Activated CD8-positive, alpha-beta T cell treated with anti-CD3 and anti-CD28 coated beads for 36 hours (primary cell): ENCODE data around the gene NIPAL3. TPM values are rescaled to one million over a fixed set of nuclear protein-coding genes. Genes with fewer than 3 reads are reported as not detected.

ENCODE experiments used
- ATAC-seq: fragments of 200-7000 bp; cut with Tn5 transposase; one replicate; pipeline ENCODE4 v1.10.0; 2021; ENCODE audit warnings: mild to moderate bottlenecking, moderate library complexity
- CTCF ChIA-PET: fragments of 350-600 bp; sonication (Branson Sonifier 250); formaldehyde crosslinking; loops from one replicate; lab custom pipeline; 2021; ENCODE audit warnings: antibody characterized with exemption; lab: Charles Lee
- POLR2A ChIA-PET: fragments of 350-600 bp; sonication (Branson Sonifier 250); formaldehyde crosslinking; loops from one replicate; lab custom pipeline; 2021; ENCODE audit warnings: antibody characterized with exemption; lab: Charles Lee
- DNase-seq: peaks from one replicate; pipeline ENCODE4 v3.0.0-alpha.2; 2020
- H3K27ac Mint-ChIP-seq: one replicate; pipeline ENCODE4 v1.8.0; 2021; ENCODE audit warnings: mild to moderate bottlenecking, mixed read lengths
- H3K27me3 Mint-ChIP-seq: one replicate; pipeline ENCODE4 v1.8.0; 2021; ENCODE audit warnings: mixed read lengths
- H3K36me3 Mint-ChIP-seq: one replicate; pipeline ENCODE4 v1.8.0; 2021; ENCODE audit warnings: low read depth, mixed read lengths
- H3K4me1 Mint-ChIP-seq: one replicate; pipeline ENCODE4 v1.8.0; 2021; ENCODE audit warnings: low read depth, mixed read lengths
- H3K4me3 Mint-ChIP-seq: one replicate; pipeline ENCODE4 v1.8.0; 2021; ENCODE audit warnings: mild to moderate bottlenecking, moderate library complexity, mixed read lengths
- H3K9me3 Mint-ChIP-seq: one replicate; pipeline ENCODE4 v1.8.0; 2021; ENCODE audit warnings: mixed read lengths
- intact Hi-C: fragments of 100-400 bp; cut with micrococcal nuclease; formaldehyde crosslinking; loops from one replicate; pipeline ENCODE4 v1.10.0; 2022
- total RNA-seq, 2 experiments: library from RNA; stranded (reverse); gene quantifications; one replicate each; pipeline ENCODE4 v1.2.3, GENCODE V29; 2021
- TF ChIP-seq, protein P1 (sequence below): fragments of 200-600 bp; IDR thresholded peaks from one replicate; pipeline ENCODE4 v1.8.0; 2022; ENCODE audit warnings: antibody characterized with exemption, mild to moderate bottlenecking

Gene NIPAL3
- total RNA-seq, 2 experiments from 2014 or later, result 33.2 to 33.3 TPM

DNA sequence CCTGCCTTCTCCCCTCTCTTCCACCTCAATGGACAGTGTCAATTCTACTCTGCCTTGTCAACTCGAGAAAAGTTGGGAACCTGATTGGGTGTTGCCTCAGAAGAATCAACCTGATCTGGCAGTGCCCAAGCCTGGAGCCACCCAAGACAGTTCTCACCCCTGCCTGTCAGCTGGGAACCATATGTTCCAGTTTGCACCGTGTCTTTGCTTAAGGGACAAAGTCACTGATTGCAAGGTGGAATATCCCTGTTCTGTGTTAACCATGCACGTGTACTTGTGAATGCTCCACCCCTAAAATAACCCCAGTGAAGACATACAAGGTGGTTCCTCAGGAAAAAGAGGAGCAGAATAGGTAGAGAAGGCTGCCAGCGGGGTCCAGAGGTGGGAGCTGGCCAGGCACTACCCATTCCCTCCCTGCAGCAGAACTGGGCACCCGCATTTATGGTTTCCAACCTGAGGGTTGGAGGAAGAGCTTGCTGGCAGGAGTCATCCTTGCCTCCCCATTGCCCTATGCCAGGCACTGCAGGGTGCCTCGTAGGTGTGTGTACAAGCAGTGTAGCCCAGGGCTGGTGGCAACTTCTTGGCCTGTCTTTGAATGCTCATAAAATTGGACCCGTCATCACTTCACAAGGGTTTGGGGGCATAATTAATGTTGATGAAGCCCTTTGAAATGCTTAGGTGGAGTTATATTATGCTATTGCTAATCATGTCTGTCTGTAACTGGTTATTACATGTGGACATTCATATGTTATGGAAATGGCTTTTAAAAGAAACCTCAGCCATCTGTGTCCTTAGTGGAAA is 11.3 kb downstream of the NIPAL3 start:
- intact Hi-C loops, result no loop called here
- Mint-ChIP-seq H3K4me1 (peaks cover 38% of the 10 kb centered on the region), H3K36me3 (peaks cover 37% of the 10 kb centered on the region), H3K27me3 (no peaks in the 10 kb centered on the region), H3K27ac (no peak overlapping the region), H3K4me3 (no peak overlapping the region), H3K9me3 (no peaks in the 10 kb centered on the region)
- no peak for DNase-seq
- ATAC-seq, result no peak
- TF ChIP-seq, protein P1, sequence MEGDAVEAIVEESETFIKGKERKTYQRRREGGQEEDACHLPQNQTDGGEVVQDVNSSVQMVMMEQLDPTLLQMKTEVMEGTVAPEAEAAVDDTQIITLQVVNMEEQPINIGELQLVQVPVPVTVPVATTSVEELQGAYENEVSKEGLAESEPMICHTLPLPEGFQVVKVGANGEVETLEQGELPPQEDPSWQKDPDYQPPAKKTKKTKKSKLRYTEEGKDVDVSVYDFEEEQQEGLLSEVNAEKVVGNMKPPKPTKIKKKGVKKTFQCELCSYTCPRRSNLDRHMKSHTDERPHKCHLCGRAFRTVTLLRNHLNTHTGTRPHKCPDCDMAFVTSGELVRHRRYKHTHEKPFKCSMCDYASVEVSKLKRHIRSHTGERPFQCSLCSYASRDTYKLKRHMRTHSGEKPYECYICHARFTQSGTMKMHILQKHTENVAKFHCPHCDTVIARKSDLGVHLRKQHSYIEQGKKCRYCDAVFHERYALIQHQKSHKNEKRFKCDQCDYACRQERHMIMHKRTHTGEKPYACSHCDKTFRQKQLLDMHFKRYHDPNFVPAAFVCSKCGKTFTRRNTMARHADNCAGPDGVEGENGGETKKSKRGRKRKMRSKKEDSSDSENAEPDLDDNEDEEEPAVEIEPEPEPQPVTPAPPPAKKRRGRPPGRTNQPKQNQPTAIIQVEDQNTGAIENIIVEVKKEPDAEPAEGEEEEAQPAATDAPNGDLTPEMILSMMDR, result no peak
- POLR2A ChIA-PET, result interaction anchor here (2.1 to 3.5 kb wide), 2 partner anchors 10 to 16 kb away, joined by 8 to 12 read pairs; no protein-coding TSS in a partner anchor
- CTCF ChIA-PET, result interaction anchor here (0.9 to 4.0 kb wide), 5 partner anchors 11 to 228 kb away, joined by 3 to 31 read pairs (median 3); partner anchors contain the start of gene NIPAL3

DNA sequence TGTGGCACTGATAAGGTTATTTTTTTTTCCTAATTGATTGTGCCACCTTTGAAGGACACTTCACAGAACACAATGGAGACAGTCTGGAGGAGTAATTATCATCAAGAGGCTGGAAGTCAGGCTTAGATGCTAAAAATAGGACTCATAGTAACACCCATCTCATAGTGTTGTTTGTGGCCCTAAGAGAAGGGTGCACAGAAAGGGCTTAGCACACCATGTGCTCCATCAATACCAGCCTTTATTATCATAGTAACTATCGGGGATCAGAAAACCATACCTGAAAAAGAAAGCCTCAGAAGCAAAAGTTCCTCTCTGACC is 11.9 kb downstream of the NIPAL3 start:
- no peak for ATAC-seq
- Mint-ChIP-seq H3K36me3 (peaks cover 32% of the 10 kb centered on the region), H3K9me3 (no peaks in the 10 kb centered on the region), H3K27ac (no peak overlapping the region), H3K4me1 (peaks cover 34% of the 10 kb centered on the region), H3K27me3 (no peaks in the 10 kb centered on the region), H3K4me3 (no peak overlapping the region)
- intact Hi-C loops, result no loop called here
- CTCF ChIA-PET, result interaction anchor here (4.0 kb wide), 1 partner anchor 12 kb away, joined by 31 read pairs; the partner anchor contains the start of gene NIPAL3
- TF ChIP-seq, protein P1, result no peak
- POLR2A ChIA-PET, result no interaction called here
- no peak for DNase-seq

DNA sequence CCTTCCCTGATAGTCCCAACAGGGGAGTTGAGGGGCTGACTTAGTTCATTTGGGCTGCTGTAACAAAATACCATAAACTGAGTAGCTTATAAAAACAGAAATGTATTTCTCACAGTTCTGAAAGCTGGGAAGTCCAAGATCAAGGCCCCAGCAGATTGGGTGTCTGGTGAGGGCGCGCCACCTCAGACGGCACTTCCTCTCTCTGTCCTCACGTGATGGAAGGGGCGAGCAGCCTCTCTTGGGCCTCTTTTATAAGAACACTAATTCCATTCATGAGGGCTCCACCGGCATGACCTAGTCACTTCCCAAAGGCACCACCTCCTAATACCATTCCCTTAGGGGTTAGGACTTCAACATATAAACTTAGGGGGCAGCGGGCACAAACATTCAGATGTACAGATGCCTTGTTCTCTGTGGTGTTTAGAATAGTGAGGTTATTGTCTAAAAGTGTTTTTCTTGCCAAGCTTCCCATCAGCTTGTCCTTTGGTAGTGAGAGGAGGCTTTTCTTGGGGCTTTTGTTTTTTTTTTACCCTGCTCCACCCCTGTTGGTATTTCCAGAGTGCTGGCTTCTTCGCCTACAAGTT is 20.3 kb downstream of the NIPAL3 start:
- Mint-ChIP-seq H3K36me3 (peaks cover 19% of the 10 kb centered on the region), H3K4me1 (peaks cover 23% of the 10 kb centered on the region), H3K27me3 (no peaks in the 10 kb centered on the region), H3K4me3 (no peak overlapping the region), H3K27ac (peak overlapping the region; percentile 7), H3K9me3 (no peaks in the 10 kb centered on the region)
- ATAC-seq (peak; percentile 45), DNase-seq (peak; percentile 18)
- TF ChIP-seq, protein P1, result no peak
- intact Hi-C loops, result no loop called here
- ChIA-PET POLR2A (interaction anchor here (0.7 to 1.1 kb wide), 2 partner anchors 48 to 148 kb away, joined by 3 read pairs; no protein-coding TSS in a partner anchor), CTCF (interaction anchor here (1.0 to 1.3 kb wide), 3 partner anchors 20 to 234 kb away, joined by 3 to 4 read pairs (median 3); partner anchors contain the start of gene NIPAL3)

DNA sequence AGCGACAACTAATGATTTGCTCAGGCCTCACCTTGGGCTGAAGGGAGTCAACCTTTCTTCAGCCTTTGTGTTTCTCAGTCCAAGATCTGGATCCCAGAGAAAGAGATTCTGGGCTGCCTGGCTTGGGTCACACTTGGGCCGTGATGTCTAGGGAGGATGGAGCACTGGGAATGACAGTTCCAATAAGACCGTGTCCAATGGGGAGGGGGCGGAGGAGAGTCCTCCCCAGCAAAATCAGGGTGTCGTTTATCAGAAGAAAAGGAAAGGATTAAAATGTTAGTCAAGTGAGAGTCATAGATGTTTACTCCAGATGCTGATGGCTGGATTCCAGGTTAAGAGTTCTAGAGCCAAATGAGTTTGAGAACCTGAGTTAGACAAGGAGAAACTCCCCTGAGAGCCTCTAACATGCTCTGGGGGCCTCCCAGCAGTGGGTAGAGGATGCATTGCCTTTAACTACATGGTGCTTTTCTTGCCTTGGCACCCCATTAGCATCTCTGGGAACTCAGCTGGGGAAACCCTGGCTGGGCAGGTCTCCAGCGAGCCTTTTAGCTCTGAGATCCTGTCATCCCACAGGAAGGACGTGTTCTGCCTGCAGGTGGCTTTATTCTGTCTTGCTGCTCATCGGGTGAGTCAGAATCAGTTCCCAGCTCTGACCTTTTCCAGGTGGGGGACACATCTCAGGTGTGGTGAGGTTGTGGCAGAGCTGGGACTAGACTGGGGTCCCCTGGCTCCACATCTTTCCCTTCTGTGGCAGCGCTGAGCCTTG is 22.2 kb downstream of the NIPAL3 start:
- ATAC-seq, result no peak
- peaks cover 19% of the 10 kb centered on the region for H3K36me3 Mint-ChIP-seq
- intact Hi-C loops, result no loop called here
- ChIA-PET POLR2A (no interaction called here), CTCF (interaction anchor here (0.9 kb wide), 1 partner anchor 13 kb away, joined by 3 read pairs; no protein-coding TSS in a partner anchor)
- no peak for DNase-seq
- H3K4me1 Mint-ChIP-seq, result peaks cover 17% of the 10 kb centered on the region
- H3K27me3 Mint-ChIP-seq, result no peaks in the 10 kb centered on the region
- no peak overlapping the region for H3K4me3 Mint-ChIP-seq
- H3K27ac Mint-ChIP-seq, result no peak overlapping the region
- no peaks in the 10 kb centered on the region for H3K9me3 Mint-ChIP-seq
- TF ChIP-seq, protein P1, result no peak
